ENCODE measurements around the gene SOHLH2.
A peak's percentile ranks its signal among the peaks of the same experiment; 100 is the strongest.

SOHLH2 gene

DNA sequence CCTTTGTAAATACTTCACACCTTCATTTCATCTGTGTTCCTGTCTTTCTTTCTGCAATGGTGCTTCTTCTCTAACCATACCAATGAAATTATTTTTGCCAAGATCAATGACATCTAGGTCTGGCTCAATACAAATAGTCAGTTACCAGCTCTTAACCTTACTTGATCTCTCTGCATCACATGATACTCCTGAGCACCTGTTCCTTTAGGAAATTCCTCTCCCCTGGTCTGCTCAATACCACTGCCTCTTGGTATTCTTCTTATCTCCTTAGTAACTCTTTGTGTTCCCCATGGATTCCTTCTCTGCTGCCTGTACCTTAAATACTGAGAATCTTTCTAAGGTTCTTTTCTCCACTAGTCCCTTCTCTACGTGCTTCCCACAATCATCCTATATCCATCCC lies 25.9 kb downstream of the SOHLH2 start:
- DNase-seq (ENCODE audit: low spot score) = no peak

DNA sequence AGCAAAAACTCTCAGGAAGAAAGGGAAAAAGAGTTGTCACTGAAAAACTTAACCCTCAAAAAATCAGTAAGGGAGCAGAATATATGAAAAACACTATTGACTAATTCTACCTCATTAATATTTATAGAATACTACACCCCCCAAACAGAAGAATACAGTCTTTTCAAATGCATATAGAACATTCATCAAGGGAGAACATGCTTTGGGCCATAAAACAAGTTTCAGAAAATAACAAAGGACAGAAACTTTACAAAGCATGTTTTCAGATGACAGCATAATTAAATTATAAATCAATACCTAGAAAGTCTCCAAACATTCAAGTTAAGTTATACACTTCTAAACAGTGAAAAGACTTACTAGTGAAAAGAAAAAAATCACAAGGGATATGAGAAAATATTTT lies 30.5 kb downstream of the SOHLH2 start:
- DNase-seq (ENCODE audit: low spot score) = no peak

DNA sequence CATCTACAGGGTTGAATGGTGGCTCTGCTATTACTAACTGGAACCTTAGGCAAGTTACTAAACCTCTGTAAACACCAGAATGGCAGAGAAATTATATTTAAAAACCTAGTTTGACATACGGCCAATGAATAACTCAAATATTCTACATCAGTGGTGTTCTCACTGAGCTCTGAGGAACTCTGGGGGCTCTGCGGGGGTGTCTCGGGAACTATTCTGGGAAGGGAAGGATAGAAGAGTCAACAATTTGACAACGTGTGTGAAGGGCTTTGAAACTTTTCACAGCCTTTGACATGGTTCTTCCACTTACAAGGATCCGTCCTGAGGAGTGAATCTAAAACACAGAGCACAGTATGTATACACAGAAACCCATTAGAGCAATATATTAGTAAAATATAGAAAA lies 38.7 kb downstream of the SOHLH2 start:
- no peak for DNase-seq (ENCODE audit: low spot score)

DNA sequence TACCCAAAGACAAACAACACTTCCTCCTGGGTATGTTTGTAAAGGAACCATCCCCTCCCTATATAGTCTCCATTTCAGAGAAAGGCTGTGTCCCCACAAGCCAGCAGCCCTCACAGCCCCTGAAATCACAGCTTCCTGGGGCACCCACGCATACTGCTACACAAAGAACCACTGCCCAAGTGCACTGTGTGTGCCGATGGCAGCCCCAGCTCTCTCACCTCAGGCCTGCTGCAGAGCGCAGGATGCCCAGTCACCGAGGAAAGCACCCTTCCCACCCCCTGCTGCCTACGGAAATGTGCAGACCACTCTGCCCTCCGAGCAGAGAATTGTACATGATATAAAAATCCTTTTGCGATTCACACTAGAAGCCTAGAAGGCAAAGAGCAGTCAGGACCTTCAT lies 39.4 kb downstream of the SOHLH2 start:
- DNase-seq (ENCODE audit: low spot score) = no peak

DNA sequence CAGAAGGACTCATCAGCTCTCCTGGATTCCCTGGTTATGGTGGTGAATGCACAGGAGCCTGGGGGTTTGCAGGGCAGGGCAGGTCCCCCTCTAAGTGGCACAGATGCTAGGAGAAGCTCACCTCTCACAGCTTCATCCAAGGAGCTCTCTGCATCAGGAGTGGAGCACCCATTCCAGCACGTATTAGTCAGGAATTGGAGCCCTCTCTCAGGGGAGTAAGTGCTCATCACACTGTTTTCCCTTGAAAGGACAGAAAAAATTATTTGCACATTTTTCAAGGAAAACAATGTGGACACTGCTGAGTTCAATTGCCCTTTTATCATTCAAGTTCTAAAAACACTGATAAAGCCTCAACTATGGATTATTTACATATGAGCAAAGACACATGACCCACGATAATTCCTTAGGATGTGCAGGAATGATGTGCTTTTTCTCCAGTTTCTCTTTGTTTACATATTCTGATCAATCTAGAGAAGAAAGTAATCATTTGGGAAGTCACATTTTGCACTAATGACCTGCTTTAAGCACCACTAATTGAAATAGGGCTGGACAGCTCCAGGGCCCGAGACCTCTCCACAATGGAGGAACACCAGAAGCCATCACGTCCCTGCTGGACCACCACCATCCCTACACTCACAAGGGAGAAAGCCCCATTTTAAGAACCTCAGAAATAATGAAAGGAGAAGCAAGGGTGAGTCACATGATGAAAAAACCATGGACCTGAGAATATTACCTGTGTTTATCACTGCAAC lies 40.6 kb downstream of the SOHLH2 start:
- DNase-seq (ENCODE audit: low spot score) = no peak

DNA sequence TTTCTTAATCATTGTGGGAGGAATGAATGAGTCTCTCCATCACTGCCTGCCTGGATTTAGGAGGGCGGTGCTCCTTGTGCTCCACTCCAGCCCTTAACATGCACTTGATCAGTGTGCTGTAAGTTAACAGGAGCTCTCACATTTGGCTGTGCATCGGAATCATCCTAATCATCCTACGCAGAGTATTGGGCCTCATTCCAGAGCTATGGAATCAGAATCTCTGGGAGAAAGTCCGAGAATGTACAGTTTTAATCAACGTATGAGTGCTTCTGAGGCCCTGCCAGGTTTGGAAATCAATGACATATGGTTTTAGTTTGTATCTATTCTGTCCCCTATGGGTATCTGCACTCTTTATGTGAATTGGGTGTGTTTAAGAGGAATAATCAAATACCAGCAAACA lies 48.3 kb downstream of the SOHLH2 start:
- DNase-seq (ENCODE audit: low spot score) = no peak

DNA sequence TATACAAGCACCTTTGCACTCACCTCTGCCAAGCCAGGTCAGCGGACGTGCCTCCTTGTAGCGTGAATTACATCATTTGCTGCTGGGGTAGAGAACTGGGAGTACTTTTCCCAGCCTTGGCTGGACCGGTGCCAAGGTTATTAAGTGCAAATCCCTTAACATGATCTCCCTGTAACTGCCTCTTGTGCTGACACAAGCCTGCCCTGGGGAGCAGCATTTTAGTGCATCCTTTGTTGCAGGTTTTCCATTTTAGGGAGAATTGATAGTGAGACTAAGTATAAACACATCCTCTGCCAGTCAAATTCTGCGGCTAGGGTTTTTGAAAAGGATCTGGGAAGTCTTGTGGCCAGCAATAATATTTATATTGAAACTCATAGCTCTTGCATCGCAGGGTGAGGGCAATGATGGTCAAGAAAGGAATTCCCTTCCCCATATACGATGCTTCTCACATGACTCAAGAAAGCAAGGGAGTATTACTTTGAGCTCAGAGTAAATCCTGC lies 50.5 kb downstream of the SOHLH2 start:
- no peak for DNase-seq (ENCODE audit: low spot score)

DNA sequence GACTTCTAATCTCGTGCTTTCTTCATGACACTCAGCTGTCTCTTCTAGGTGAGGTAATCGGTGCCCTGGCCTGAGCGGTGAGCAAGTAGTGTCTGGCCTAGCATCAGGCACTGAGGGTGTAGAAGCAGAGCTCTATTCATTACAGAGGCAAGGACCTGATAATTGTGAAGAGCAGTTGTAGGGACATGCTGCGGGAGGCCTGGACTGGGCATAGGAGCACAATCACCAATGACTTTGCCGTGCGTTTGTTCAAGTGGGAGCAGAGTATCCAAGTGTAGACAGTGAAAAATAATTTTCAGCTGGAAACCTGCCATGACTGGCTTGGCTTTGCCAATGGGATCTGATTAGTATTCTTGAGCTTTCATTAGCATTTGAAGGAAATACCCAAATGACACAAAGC lies 51.1 kb downstream of the SOHLH2 start:
- DNase-seq (ENCODE audit: low spot score) = no peak

DNA sequence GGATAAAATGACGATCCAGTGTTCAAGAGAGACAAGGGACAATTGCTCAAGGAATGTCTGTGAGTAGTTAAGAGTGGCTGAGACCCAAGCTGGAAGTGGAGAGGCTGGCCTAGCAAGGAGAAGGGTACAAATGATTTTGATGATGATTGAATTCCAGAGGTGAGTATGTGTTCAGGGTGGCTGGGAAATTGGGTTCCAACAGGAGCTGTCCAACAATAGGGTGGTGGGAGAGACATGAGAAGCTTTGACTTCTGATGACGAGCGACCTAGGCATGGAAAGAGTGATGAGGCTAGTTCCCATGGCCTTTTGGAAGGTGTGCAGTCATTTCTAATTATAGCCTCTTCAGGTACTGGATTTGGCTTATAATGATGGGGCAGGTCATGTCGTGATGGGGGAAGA lies 54.1 kb downstream of the SOHLH2 start:
- no peak for DNase-seq (ENCODE audit: low spot score)

DNA sequence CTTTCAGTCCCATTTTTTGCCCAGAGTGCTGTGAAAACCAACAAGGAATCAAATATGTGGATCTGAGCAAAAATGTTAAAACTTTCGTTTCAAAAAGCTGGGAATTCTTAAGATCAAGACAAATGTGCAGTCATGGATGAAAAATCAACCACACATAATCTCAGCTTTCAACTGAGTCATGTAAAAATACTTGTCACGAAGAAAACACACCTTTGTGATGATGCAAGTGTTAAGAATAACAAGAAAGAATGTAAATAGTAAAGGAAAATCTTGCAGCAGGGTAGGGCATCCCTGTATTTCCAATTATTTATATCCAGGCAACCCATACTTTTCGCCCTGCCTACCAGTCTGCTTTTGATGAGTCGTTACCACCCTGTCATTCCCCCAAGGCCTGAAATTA lies 55.7 kb downstream of the SOHLH2 start:
- DNase-seq (ENCODE audit: low spot score) = no peak

DNA sequence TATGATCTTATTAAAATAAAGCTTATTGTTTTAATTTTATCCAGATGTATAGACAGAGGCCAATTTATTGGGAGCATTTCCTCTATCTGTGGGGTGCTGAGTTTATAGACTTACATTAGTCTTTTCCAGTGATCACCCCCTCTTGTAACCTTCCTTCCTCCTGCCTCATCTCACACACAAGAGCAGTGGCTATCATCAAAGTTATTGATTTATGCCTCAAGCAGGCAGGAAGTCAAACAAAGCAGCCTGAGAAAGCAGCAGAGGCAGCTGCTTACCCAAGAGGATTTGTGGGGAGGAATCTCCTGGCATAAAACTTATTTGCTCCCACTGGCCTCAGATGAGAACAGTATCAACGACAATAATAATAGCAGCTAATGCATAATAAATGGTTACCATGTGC lies 56.9 kb downstream of the SOHLH2 start:
- no peak for DNase-seq (ENCODE audit: low spot score)

DNA sequence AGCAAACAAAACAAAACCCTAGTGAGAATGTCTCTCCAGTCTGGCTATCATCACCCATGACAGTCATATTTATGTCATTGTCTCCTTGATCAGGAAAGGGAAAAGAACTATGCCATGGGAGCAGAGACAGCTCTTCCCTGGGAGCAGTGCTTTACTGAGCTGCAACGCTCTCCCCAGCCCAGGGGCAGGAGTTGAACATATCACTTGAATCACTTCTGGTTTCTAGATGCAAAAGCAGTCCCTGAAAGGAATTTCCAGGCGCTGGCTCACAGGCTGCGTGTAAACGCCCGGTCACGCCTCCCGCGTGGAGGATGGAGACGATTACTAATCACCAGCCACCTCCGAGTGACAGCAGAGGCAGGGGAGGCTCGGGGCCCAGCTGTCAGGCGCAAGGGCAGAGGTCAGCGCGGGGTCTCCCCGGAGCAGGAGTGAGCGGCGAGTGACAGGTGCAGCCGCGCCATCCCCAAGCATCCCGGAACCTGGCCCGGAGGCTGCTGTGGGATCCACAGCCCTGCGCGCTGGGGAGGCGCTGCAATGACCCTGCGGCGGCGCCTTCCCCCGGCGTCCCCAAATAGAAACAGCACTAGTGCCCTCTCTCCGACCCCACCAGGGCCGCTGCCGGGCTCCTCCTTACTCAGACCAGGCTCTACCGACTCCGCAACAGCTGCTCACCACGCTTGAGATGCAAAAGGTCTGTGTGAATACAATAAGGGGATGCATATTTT lies 59.6 kb downstream of the SOHLH2 start:
- peak; percentile 74 for DNase-seq (ENCODE audit: low spot score)

DNA sequence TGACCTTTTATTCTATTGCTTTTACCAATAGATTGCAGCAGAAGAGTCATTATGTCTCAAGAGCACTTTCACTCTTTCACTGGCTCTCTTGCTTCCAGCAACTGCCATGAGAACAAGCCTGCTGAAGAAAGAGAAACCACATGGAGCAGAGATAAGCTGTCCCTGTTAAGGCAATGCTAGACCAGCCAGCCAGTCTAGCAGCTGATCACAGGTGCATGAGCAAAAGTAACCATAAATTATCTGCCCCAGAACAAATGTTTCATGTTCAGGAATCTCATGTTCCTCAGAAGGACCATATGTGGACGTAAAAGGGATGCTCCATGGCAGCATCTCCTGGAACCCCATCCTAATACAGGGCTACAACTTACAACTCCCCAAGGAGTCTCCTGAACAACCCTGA lies 62.8 kb downstream of the SOHLH2 start:
- DNase-seq (ENCODE audit: low spot score) = no peak

DNA sequence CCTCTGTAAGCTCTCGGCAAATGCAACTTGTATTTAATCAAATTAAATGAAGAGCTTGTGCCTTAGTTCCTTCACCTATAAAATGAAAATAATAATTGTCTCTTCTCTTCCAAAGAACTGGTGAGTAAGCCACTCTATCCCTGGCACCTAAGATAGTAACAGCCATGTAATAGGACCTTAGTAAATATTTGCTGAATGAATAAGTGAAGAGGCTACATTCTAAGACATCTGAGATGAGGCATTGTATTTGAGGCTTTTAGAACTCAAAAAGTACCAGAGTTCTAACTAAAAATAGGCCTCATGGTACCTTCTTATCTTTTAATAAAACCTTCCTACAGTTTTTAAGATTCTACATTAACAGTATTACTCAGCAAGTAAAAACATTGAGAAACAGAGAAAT lies 65.9 kb downstream of the SOHLH2 start:
- no peak for DNase-seq (ENCODE audit: low spot score)

DNA sequence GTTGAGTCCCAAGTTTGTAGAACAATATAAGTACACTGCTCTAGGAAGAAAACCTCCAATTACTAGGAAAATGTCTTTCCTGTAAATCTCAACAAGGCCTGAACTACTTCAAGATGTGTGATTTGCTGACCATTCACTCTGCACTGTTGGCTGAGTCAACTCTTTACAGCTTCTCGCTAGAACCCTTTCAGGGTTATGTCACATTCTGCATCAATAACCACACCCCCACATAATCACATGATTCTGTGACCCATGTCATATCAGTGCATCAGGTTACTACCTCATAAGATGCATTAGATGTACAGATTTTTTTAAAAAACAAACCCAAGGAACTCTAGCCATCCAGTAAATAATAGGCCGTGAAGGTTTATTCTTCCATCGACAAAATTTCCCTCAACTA lies 67.0 kb downstream of the SOHLH2 start:
- DNase-seq (ENCODE audit: low spot score) = no peak

DNA sequence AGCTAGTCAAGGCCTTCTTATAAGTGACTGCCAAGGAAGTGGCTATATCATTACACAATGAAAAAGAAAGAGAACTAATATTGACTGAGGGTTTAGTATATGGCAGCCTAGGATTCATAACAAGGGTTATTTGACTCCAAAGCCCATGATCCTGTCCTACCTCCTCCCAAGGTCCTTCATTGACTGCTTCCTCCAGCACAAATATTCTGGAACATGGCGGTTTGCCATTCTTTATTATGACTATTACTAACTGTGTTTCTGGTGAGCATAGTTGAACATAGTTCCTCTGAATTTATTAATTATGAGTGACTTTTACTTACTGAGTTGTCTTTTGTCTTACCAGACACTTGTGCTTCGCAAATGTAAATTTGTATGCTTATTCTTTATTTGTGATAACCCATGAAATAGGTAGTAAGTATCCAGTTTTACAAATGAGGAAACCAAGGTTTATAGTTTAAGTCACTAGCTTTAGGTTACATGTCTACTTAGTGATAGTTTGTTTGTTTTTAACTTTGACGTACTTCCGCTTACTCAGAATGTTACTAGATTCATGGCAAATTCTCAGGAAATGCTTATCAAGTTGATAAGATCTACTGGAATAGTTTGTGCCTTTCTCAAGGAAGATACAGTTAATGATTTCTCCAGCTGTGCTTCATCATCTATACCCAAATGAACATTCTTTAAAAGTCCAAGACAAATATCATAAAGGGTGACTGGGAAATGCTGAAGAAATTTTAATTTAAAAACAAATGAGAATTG lies 67.7 kb downstream of the SOHLH2 start:
- DNase-seq (ENCODE audit: low spot score) = no peak

DNA sequence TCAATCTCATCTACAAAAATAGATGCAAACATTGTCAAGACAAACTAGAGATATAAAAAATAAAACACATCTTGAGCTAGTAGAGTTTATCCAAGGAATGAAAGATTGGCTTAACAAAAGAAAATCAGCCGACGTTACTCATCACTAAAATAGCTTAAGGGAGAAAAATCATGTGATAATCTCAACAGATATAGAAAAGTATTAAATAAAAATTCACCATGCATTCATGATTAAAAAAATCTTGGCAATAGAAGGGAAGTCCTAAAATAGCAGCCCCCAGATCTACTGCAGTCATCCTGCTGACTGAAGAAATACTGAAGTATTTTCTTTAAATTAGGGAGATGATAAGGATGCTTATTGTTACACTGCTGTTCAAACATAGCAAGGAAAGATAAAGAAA lies 70.6 kb downstream of the SOHLH2 start:
- DNase-seq (ENCODE audit: low spot score) = no peak

DNA sequence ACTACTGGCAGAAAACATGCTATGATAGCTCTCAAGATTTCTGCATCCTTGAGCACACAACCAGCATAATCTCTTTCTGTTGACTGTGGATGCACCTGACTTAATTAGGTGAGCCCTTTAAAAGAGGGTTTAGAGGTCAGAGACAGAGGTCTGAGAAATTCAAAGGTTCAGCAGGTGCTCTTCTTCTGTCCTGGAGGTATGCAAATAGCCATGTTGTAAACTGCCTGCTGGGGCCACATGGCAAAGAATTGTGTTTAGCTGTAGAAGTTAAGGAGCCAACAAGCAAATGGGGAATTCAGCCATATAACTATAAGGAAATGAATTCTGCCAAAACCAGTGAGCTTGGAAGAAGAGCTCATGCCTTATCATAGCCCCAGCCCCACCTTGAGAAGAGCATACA lies 71.6 kb downstream of the SOHLH2 start:
- no peak for DNase-seq (ENCODE audit: low spot score)

DNA sequence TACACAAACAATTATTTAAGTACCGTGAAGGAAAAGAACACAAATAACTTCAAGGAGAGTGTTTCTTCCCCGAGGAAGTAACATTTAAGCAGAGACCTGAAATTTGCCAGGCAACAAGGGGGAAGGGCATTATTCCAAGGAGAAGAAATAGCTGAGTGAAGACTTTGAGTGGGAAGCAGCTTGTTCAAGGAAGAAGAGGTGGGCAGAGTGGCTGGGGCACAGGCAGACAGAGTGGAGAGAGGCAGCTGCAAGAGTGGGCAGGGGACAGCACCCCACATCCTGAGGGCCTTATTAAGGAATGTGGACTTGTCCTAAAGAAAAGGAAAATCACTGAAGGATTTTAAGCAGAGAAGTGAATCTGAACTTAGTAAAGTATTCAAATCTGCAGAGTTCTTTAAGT lies 78.5 kb downstream of the SOHLH2 start:
- DNase-seq (ENCODE audit: low spot score) = no peak

DNA sequence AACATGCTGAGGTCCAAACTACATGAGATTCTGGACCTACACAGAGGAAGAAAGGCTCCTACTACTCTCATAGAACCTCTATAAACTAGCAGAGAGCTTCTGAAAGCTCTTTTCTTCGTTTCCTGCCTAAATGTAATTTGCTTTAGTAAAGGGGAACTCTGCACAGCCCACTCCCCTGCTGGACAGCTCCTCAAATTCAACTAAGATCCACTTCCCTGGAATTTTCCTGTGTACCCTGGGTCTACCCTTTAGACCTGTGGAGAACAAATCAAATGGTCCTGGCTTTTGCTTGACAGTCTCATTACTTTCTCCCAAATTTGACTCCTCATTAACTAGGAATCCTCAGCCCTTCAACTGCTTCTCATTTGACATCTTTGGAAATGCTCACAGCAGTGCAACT lies 79.7 kb downstream of the SOHLH2 start:
- DNase-seq (ENCODE audit: low spot score) = no peak

DNA sequence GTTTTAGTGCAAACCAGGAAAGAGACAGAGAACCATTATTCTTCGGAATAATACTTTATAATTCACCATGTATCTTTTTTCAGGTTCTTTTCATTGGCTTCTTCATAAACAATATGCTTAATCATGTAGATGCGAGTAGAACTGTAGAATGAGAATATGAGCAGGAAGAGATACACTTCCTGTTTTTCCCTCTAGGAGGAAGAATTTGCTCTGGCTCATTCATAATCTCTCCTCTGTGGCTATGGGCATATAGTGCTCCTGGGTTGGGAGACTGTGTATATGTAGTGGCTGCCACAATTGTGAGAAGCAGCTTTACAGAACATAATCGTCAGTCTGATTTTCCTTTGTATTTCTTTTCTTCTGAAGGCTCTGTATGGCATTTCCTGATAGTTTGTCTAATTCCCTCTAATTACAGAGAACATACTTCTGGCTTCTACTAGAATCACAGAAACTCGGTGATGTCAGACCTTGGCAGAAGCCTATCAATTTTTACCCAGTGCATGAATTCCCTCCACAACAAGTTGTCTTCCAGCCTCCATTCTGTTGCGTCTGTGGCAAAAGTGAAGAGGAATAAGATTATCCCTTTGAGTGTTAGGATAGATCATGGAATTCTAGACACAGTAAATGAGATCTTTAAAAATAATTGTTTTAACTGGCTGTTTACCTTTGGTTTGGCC lies 80.3 kb downstream of the SOHLH2 start:
- DNase-seq (ENCODE audit: low spot score) = no peak

DNA sequence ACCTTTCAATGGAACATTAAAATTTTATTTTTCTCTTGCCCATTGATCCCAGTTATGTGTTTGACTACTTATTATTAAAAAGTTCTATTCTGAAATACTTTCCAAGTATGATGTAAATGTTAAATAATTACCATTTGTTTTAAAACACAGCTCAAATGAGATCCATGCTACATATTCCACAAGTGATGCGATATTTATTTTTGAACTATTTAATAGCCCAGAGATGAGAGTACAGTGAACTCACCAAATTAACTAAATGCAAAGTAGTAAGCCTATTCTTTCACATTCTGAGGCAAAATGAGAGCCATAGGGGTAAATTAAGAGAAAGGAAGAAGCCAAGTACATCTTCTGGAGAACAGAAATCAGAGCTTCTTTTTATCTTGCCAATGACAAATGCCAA lies 82.0 kb downstream of the SOHLH2 start:
- DNase-seq (ENCODE audit: low spot score) = no peak

DNA sequence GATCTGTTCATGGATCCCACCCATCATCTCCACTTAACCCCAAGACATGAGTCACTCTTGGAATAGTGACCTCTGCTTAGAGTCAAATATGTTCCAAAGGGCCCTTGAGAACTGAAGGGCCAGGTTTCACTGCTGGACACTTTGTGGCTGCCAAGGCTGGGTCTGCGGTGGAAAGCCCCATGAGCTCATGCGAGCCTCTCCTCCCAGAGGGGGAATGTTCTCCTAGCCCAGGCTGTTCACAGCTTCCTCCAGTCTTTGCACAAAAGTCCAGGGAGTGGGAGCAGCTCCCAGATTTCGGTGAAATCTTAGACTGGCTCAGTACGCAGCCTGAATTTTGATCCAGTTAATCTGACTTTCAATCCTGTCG lies 82.4 kb downstream of the SOHLH2 start:
- no peak for DNase-seq (ENCODE audit: low spot score)
